Measurements from ENCODE around the gene SPAG17. TPM values are rescaled to one million over a fixed set of nuclear protein-coding genes. Genes with fewer than 3 reads are reported as not detected.

SPAG17 gene
- total RNA-seq, 1 experiment from 2014 or later: not detected

DNA sequence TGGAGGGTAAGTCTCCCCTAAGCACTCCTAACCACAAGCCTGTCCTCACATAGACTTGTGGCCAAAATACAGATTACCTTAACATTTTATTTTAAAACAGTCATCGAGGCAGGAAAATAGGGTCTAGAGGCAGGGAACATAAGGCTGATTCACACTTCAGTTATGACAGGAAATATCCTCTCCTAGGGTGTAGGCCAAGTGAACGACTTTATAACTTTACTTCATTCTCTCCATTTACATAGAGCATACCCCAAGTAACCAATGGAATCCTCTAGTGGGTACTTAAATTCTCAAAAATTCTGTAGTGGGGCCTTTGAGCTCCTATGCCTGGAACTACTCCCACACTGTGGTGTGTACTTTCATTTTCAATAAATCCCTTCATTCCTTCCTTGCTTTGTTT is 142.5 kb downstream of the SPAG17 start:
- no peaks in the 10 kb centered on the region for H3K9me2 ChIP-seq (ENCODE audit: insufficient read depth)
- H3K9me3 ChIP-seq (ENCODE audit: control insufficient read depth in 1 of 2, insufficient read depth in 1 of 2, low read depth in 1 of 2, low read length in 2 of 2): no peaks in the 10 kb centered on the region
- H3K79me2 ChIP-seq (ENCODE audit: insufficient read depth, low read length): no peaks in the 10 kb centered on the region
- DNase-seq (ENCODE audit: low read depth, low spot score) (no peak), ATAC-seq (no peak)
- no peaks in the 10 kb centered on the region for H3K36me3 ChIP-seq (ENCODE audit: control insufficient read depth in 1 of 2, insufficient read depth in 2 of 2, low read length in 2 of 2)
- peaks cover 11% of the 10 kb centered on the region; the same call in 1 of the 2 replicates for H3K27me3 ChIP-seq (ENCODE audit: insufficient read depth, low read length)
- intact Hi-C loops (cut with micrococcal nuclease): no loop called here
- no peak overlapping the region for H2AFZ ChIP-seq (ENCODE audit: low read depth, low read length, poor library complexity, severe bottlenecking)
- ChIA-PET CTCF (no interaction called here), RAD21 (ENCODE audit: low non-redundant PET in 1 of 2, low total read pairs in 2 of 2, uncharacterized antibody in 2 of 2, unreplicated experiment in 2 of 2) (no interaction called here), POLR2A (no interaction called here)
- no peak overlapping the region for H3K4me3 ChIP-seq (replicated peaks in 1 of 2; ENCODE audit: low read depth in 1 of 2, low read length in 2 of 2)
- TF ChIP-seq JUND (IDR thresholded peaks at IDR 0.05): no peak
- no peak for TF ChIP-seq TCF7L2 (IDR thresholded peaks at IDR 0.05; ENCODE audit: borderline replicate concordance, extremely low read depth, insufficient read depth, insufficient read length)
- no peak for TF ChIP-seq ZNF274 (IDR thresholded peaks at IDR 0.05; ENCODE audit: low read depth, low read length)
- TF ChIP-seq ZFX (IDR thresholded peaks at IDR 0.05): no peak
- TF ChIP-seq, protein P1, sequence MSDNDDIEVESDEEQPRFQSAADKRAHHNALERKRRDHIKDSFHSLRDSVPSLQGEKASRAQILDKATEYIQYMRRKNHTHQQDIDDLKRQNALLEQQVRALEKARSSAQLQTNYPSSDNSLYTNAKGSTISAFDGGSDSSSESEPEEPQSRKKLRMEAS (IDR thresholded peaks at IDR 0.05): no peak
- no peak for TF ChIP-seq POLR2A (IDR thresholded peaks at IDR 0.05; ENCODE audit: borderline replicate concordance, extremely low read depth, insufficient read depth, insufficient read length)
- H3K9ac ChIP-seq (ENCODE audit: low read length): no peak overlapping the region
- no peak overlapping the region for H3K27ac ChIP-seq (ENCODE audit: low read depth, low read length)
- H3K4me2 ChIP-seq (ENCODE audit: low read length): no peak overlapping the region
- no peaks in the 10 kb centered on the region for H4K20me1 ChIP-seq (ENCODE audit: insufficient read depth)
- no peaks in the 10 kb centered on the region for H3K4me1 ChIP-seq (ENCODE audit: control insufficient read depth in 1 of 2, insufficient read depth in 2 of 2, low read length in 2 of 2)
- no TSS peak for BruUV-seq (replicated peaks)

- Histone ChIP-seq H3K9me3 (ENCODE audit: control insufficient read depth in 1 of 2, insufficient read depth in 1 of 2, low read depth in 1 of 2, low read length in 2 of 2) (no peaks in the 10 kb centered on the region), H3K27ac (ENCODE audit: low read depth, low read length) (no peak overlapping the region), H2AFZ (ENCODE audit: low read depth, low read length, poor library complexity, severe bottlenecking) (no peak overlapping the region), H3K79me2 (ENCODE audit: insufficient read depth, low read length) (no peaks in the 10 kb centered on the region), H3K27me3 (ENCODE audit: insufficient read depth, low read length) (peaks cover 16% of the 10 kb centered on the region; the same call in 1 of the 2 replicates), H3K4me3 (replicated peaks in 1 of 2; ENCODE audit: low read depth in 1 of 2, low read length in 2 of 2) (no peak overlapping the region), H3K9me2 (ENCODE audit: insufficient read depth) (no peaks in the 10 kb centered on the region), H3K36me3 (ENCODE audit: control insufficient read depth in 1 of 2, insufficient read depth in 2 of 2, low read length in 2 of 2) (no peaks in the 10 kb centered on the region), H3K9ac (ENCODE audit: low read length) (no peak overlapping the region), H3K4me2 (ENCODE audit: low read length) (no peak overlapping the region), H4K20me1 (ENCODE audit: insufficient read depth) (no peaks in the 10 kb centered on the region), H3K4me1 (ENCODE audit: control insufficient read depth in 1 of 2, insufficient read depth in 2 of 2, low read length in 2 of 2) (no peaks in the 10 kb centered on the region)
- POLR2A ChIA-PET: no interaction called here
- intact Hi-C loops (cut with micrococcal nuclease): no loop called here
- ATAC-seq (no peak), DNase-seq (ENCODE audit: low read depth, low spot score) (no peak)
- CTCF ChIA-PET: no interaction called here
- no TSS peak for BruUV-seq (replicated peaks)
- RAD21 ChIA-PET (ENCODE audit: low non-redundant PET in 1 of 2, low total read pairs in 2 of 2, uncharacterized antibody in 2 of 2, unreplicated experiment in 2 of 2): no interaction called here
- TF ChIP-seq, protein P2, sequence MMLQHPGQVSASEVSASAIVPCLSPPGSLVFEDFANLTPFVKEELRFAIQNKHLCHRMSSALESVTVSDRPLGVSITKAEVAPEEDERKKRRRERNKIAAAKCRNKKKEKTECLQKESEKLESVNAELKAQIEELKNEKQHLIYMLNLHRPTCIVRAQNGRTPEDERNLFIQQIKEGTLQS (IDR thresholded peaks at IDR 0.05): no peak
- TF ChIP-seq ZFX (IDR thresholded peaks at IDR 0.05) (no peak), CEBPB (IDR thresholded peaks at IDR 0.05; ENCODE audit: low read depth) (no peak), SIN3A (IDR thresholded peaks at IDR 0.05; ENCODE audit: low read depth) (no peak), JUND (IDR thresholded peaks at IDR 0.05) (no peak), POLR2A (IDR thresholded peaks at IDR 0.05; ENCODE audit: borderline replicate concordance, extremely low read depth, insufficient read depth, insufficient read length) (no peak), CTCF (IDR thresholded peaks at IDR 0.05 in 2 of 3, conservative IDR thresholded peaks at IDR 0.05 in 1 of 3; ENCODE audit: borderline replicate concordance in 1 of 3, insufficient read depth in 1 of 3, low read depth in 2 of 3, low read length in 2 of 3) (no peak), ZNF274 (IDR thresholded peaks at IDR 0.05; ENCODE audit: low read depth, low read length) (no peak), SP1 (IDR thresholded peaks at IDR 0.05; ENCODE audit: low read depth) (no peak), FOSL1 (IDR thresholded peaks at IDR 0.05; ENCODE audit: low read depth) (no peak), EGR1 (IDR thresholded peaks at IDR 0.05; ENCODE audit: low read depth) (no peak), RAD21 (IDR thresholded peaks at IDR 0.05; ENCODE audit: low read depth) (no peak), SRF (IDR thresholded peaks at IDR 0.05; ENCODE audit: low read depth) (no peak), ELF1 (IDR thresholded peaks at IDR 0.05; ENCODE audit: borderline replicate concordance, low read depth) (no peak), EZH2phosphoT487 (IDR thresholded peaks at IDR 0.05; ENCODE audit: borderline replicate concordance) (no peak)
- TF ChIP-seq, protein P1 (IDR thresholded peaks at IDR 0.05): no peak
Observed at GRCh38 chr1:118039170-118039569, 145.9 kb downstream of the SPAG17 start.

Data from HCT116 (cell line).